AG04450 (cell line): Measurements from ENCODE around the gene PRDM2. TPM values are rescaled to one million over a fixed set of nuclear protein-coding genes. Genes with fewer than 3 reads are reported as not detected.

Source experiments
- CTCF ChIA-PET: fragments of 300-600, 350-600 bp; formaldehyde crosslinking; extraction: SDS; loops from one replicate; lab custom pipeline; 2022; ENCODE audit warnings: antibody characterized with exemption, inconsistent platforms; lab: Charles Lee
- POLR2A ChIA-PET: fragments of 350-600 bp; formaldehyde crosslinking; extraction: SDS; loops from one replicate; lab custom pipeline; 2021; ENCODE audit warnings: antibody characterized with exemption, inconsistent platforms; lab: Yijun Ruan, JAX
- DNase-seq: peaks from one replicate; pipeline ENCODE4 v3.0.0-alpha.2; 2011; ENCODE audit warnings: low read depth, low spot score
- H3K27ac ChIP-seq: one replicate; pipeline ENCODE4 v1.5.1; 2012; ENCODE audit warnings: low read depth, low read length, control low read depth
- H3K27me3 ChIP-seq: one replicate; pipeline ENCODE4 v1.6.0; 2012; ENCODE audit warnings: low read length; ENCODE audit not compliant: control insufficient read depth, insufficient read depth
- H3K4me3 ChIP-seq: 2 replicates; pipeline ENCODE4 v1.5.1; 2011; ENCODE audit warnings: mild to moderate bottlenecking, low read depth, low read length, control low read depth
- H3K9me3 ChIP-seq: 2 replicates; pipeline ENCODE4 v1.5.1; 2012; ENCODE audit warnings: low read length; ENCODE audit not compliant: control insufficient read depth, insufficient read depth
- polyA plus RNA-seq: library from polyadenylated mRNA; depleted of rRNA; stranded (reverse); fragments of >200 nt; gene quantifications from 2 replicates; pipeline ENCODE4 v1.2.3, GENCODE V29; 2011
- TF ChIP-seq, protein P1 (sequence below): IDR thresholded peaks from 2 replicates; pipeline ENCODE4 v1.5.1; 2011; ENCODE audit warnings: low read depth, low read length, control low read depth, inconsistent platforms

PRDM2 gene
- polyA plus RNA-seq, 1 experiment, result 16.4 TPM

- H3K9me3 ChIP-seq, result no peaks in the 10 kb centered on the region
- peak overlapping the region; percentile 80 for H3K4me3 ChIP-seq
- H3K27ac ChIP-seq, result peak overlapping the region; percentile 47
- no peak for DNase-seq
- TF ChIP-seq, protein P1, sequence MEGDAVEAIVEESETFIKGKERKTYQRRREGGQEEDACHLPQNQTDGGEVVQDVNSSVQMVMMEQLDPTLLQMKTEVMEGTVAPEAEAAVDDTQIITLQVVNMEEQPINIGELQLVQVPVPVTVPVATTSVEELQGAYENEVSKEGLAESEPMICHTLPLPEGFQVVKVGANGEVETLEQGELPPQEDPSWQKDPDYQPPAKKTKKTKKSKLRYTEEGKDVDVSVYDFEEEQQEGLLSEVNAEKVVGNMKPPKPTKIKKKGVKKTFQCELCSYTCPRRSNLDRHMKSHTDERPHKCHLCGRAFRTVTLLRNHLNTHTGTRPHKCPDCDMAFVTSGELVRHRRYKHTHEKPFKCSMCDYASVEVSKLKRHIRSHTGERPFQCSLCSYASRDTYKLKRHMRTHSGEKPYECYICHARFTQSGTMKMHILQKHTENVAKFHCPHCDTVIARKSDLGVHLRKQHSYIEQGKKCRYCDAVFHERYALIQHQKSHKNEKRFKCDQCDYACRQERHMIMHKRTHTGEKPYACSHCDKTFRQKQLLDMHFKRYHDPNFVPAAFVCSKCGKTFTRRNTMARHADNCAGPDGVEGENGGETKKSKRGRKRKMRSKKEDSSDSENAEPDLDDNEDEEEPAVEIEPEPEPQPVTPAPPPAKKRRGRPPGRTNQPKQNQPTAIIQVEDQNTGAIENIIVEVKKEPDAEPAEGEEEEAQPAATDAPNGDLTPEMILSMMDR, result no peak
- no peaks in the 10 kb centered on the region for H3K27me3 ChIP-seq
- ChIA-PET POLR2A (interaction anchor here (0.9 to 1.6 kb wide), 16 partner anchors 8 to 81 kb away, joined by 3 to 18 read pairs (median 5); no protein-coding TSS in a partner anchor), CTCF (interaction anchor here (0.6 to 1.1 kb wide), 5 partner anchors 20 to 1196 kb away, joined by 3 to 4 read pairs (median 3); no protein-coding TSS in a partner anchor)
These were observed 49.8 kb downstream of the PRDM2 start for GRCh38 chr1:13749543-13750341.

- DNase-seq, result no peak
- H3K4me3 ChIP-seq, result no peak overlapping the region; the same call in 1 of the 2 replicates
- TF ChIP-seq, protein P1, result no peak
- no peaks in the 10 kb centered on the region for H3K9me3 ChIP-seq
- ChIA-PET CTCF (interaction anchor here (0.8 to 2.1 kb wide), 3 partner anchors 9 to 36 kb away, joined by 3 to 5 read pairs (median 4); no protein-coding TSS in a partner anchor), POLR2A (interaction anchor here (0.7 kb wide), 1 partner anchor 79 kb away, joined by 3 read pairs; no protein-coding TSS in a partner anchor)
- H3K27ac ChIP-seq, result no peak overlapping the region
- no peaks in the 10 kb centered on the region for H3K27me3 ChIP-seq
These were observed 51.5 kb downstream of the PRDM2 start for GRCh38 chr1:13751458-13751871.

DNA sequence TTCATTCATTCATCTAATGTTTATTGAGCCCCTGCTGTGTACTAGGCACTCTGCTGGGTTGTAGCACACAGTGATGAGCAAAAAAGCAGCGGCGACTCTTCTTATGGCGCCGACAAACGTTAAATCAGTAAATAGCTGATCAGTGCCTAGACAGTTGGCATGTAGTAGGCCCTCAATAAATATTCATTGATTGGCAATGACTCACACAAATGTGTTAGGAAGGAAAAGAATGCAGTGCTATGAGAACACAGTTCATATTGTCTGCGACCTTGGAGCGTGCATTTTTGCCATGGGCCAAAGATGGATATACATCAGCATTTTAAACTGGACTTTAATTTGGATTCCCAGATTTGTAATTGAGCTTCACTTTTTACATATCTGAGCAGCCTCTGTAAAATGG is 52.0 kb downstream of the PRDM2 start:
- no peak for DNase-seq
- POLR2A ChIA-PET, result no interaction called here
- CTCF ChIA-PET, result interaction anchor here (0.8 to 2.1 kb wide), 3 partner anchors 9 to 37 kb away, joined by 3 to 5 read pairs (median 4); no protein-coding TSS in a partner anchor
- Histone ChIP-seq H3K9me3 (no peaks in the 10 kb centered on the region), H3K4me3 (no peak overlapping the region), H3K27me3 (no peaks in the 10 kb centered on the region), H3K27ac (no peak overlapping the region)
- TF ChIP-seq, protein P1, result no peak

DNA sequence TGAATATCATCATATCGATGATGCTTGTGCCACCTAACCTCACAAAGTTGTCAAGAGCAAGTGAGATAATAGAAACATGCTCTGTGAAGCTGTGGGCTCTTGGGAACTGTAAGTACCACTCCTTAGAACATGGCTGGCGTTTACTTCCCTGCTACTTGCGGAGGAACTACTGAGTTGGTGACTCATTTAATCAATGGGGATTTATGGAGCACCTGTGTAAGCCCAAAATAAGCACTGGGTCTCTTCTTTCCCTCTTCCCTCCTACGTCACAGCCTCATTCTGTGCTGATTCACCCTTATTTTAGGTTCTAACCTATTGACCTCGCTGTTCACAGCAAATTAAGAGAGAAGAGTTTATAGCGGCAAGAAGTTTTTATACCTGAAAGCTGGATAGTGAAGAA is 52.9 kb downstream of the PRDM2 start:
- H3K9me3 ChIP-seq, result no peaks in the 10 kb centered on the region
- no peak overlapping the region for H3K4me3 ChIP-seq
- no peak overlapping the region for H3K27ac ChIP-seq
- DNase-seq, result no peak
- TF ChIP-seq, protein P1, result no peak
- no peaks in the 10 kb centered on the region for H3K27me3 ChIP-seq
- ChIA-PET POLR2A (no interaction called here), CTCF (no interaction called here)
